HEK293 (cell line): ENCODE measurements around the gene LARP1.
A peak's percentile ranks its signal among the peaks of the same experiment; 100 is the strongest.

Experiments
- CTCF ChIA-PET: fragments of 350-600 bp; formaldehyde crosslinking; extraction: SDS; loops from one replicate; lab custom pipeline; 2021; ENCODE audit warnings: antibody characterized with exemption; lab: Yijun Ruan, JAX
- POLR2A ChIA-PET: fragments of 300-600 bp; formaldehyde crosslinking; extraction: SDS; loops from one replicate; lab custom pipeline; 2020; ENCODE audit warnings: antibody characterized with exemption, inconsistent platforms; lab: Yijun Ruan, JAX
- H3K27ac ChIP-seq: fragments of 200-500 bp; sonication (Bioruptor generic); 2 replicates; pipeline ENCODE4 v1.5.1; 2014; ENCODE audit warnings: low read depth, low read length, control low read depth, inconsistent platforms; ENCODE audit errors: extremely low read depth
- H3K36me3 ChIP-seq, 2 experiments: fragments of 200-500 bp in 1 of 2; sonication (Bioruptor generic) in 1 of 2; 1 replicate in 1 of 2; 2 replicates in 1 of 2; pipeline ENCODE4 v1.5.1; 2014 to 2017; ENCODE audit warnings: inconsistent platforms in 2 of 2, low read length in 2 of 2; ENCODE audit not compliant: control insufficient read depth in 2 of 2, insufficient read depth in 1 of 2
- H3K4me1 ChIP-seq: fragments of 200-500 bp; sonication (Bioruptor generic); 2 replicates; pipeline ENCODE4 v1.5.1; 2014; ENCODE audit warnings: mild to moderate bottlenecking, low read length, inconsistent platforms; ENCODE audit not compliant: control insufficient read depth, insufficient read depth
- H3K4me3 ChIP-seq: 2 replicates; pipeline ENCODE4 v1.5.1; 2011; ENCODE audit warnings: low read depth, mild to moderate bottlenecking, control low read depth, low read length, moderate library complexity
- H3K9me3 ChIP-seq: fragments of 200-500 bp; sonication (Bioruptor generic); 2 replicates; pipeline ENCODE4 v1.5.1; 2014; ENCODE audit warnings: low read depth, low read length, inconsistent platforms; ENCODE audit not compliant: control insufficient read depth, insufficient read depth
- ZNF146 ChIP-seq: fragments of 450-650 bp; formaldehyde crosslinking; IDR thresholded peaks from 2 replicates; pipeline ENCODE4 v1.5.1; 2016; ENCODE audit warnings: missing biosample characterization, missing genetic modification characterization
- ZNF391 ChIP-seq: fragments of 450-650 bp; formaldehyde crosslinking; IDR thresholded peaks from 2 replicates; pipeline ENCODE4 v1.5.1; 2016; ENCODE audit warnings: low read depth, missing biosample characterization, missing genetic modification characterization, borderline replicate concordance
- ZNF768 ChIP-seq: fragments of 450-650 bp; formaldehyde crosslinking; IDR thresholded peaks from 2 replicates; pipeline ENCODE4 v1.5.1; 2018; ENCODE audit warnings: missing biosample characterization, mild to moderate bottlenecking, missing genetic modification characterization
- ZNF777 ChIP-seq: fragments of 450-650 bp; formaldehyde crosslinking; IDR thresholded peaks from 2 replicates; pipeline ENCODE4 v1.5.1; 2017; ENCODE audit warnings: missing biosample characterization, missing genetic modification characterization, borderline replicate concordance
- ZSCAN18 ChIP-seq: fragments of 450-650 bp; formaldehyde crosslinking; IDR thresholded peaks from 2 replicates; pipeline ENCODE4 v1.5.1; 2016; ENCODE audit warnings: missing biosample characterization, missing genetic modification characterization
- TF ChIP-seq, protein P1 (sequence below): fragments of 450-650 bp; formaldehyde crosslinking; IDR thresholded peaks from 2 replicates; pipeline ENCODE4 v1.5.1; 2016; ENCODE audit warnings: missing biosample characterization, missing genetic modification characterization
- TF ChIP-seq, protein P2 (sequence below): fragments of 450-650 bp; formaldehyde crosslinking; IDR thresholded peaks from 2 replicates; pipeline ENCODE4 v1.5.1; 2016; ENCODE audit warnings: missing biosample characterization, missing genetic modification characterization
- TF ChIP-seq, protein P3 (sequence below): fragments of 450-650 bp; formaldehyde crosslinking; IDR thresholded peaks from 2 replicates; pipeline ENCODE4 v1.5.1; 2016; ENCODE audit warnings: missing biosample characterization, missing genetic modification characterization

The LARP1 gene

DNA sequence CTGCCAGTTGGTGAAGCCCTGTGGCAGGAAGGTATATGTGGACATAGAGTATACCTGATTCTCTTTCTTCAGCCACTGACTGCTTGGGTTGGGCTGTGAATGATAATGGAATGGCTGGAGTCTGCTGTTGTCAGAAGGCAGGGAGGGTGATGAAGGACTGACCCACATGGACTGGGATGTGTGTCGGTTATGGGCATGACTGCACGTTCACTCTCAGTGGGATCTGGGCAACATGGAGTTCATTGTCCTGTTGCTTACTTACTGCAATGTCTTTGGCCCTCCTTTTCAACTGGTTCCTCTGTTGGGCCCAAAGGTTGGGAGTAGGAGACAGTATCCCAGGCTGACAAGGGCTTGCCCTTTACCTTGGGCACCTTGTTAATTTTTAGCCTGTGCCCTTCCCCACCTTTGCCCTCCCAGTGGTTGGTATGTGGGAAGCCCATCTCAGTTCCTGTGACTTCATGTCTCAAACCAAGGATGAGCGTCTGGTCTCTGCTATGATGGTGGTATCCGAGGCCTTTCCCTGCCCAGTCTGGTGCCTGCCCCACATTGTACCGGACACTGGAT lies 60.6 kb downstream of the LARP1 start (continued):
- TF ChIP-seq, protein P1, sequence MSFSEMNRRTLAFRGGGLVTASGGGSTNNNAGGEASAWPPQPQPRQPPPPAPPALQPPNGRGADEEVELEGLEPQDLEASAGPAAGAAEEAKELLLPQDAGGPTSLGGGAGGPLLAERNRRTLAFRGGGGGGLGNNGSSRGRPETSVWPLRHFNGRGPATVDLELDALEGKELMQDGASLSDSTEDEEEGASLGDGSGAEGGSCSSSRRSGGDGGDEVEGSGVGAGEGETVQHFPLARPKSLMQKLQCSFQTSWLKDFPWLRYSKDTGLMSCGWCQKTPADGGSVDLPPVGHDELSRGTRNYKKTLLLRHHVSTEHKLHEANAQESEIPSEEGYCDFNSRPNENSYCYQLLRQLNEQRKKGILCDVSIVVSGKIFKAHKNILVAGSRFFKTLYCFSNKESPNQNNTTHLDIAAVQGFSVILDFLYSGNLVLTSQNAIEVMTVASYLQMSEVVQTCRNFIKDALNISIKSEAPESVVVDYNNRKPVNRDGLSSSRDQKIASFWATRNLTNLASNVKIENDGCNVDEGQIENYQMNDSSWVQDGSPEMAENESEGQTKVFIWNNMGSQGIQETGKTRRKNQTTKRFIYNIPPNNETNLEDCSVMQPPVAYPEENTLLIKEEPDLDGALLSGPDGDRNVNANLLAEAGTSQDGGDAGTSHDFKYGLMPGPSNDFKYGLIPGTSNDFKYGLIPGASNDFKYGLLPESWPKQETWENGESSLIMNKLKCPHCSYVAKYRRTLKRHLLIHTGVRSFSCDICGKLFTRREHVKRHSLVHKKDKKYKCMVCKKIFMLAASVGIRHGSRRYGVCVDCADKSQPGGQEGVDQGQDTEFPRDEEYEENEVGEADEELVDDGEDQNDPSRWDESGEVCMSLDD (tag by site-specific recombination) = no peak
- TF ChIP-seq, protein P2, sequence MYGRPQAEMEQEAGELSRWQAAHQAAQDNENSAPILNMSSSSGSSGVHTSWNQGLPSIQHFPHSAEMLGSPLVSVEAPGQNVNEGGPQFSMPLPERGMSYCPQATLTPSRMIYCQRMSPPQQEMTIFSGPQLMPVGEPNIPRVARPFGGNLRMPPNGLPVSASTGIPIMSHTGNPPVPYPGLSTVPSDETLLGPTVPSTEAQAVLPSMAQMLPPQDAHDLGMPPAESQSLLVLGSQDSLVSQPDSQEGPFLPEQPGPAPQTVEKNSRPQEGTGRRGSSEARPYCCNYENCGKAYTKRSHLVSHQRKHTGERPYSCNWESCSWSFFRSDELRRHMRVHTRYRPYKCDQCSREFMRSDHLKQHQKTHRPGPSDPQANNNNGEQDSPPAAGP (tag by site-specific recombination) = no peak

- no peaks in the 10 kb centered on the region for H3K4me1 ChIP-seq
- TF ChIP-seq ZNF146 (tag by site-specific recombination) (no peak), ZNF768 (tag by site-specific recombination) (no peak), ZNF777 (tag by site-specific recombination) (no peak), ZNF391 (tag by site-specific recombination) (no peak)
- TF ChIP-seq, all 188 proteins: peak for 0
- H3K36me3 ChIP-seq = peaks cover 32 to 93% of the 10 kb centered on the region in 2 experiments
- POLR2A ChIA-PET = no interaction called here
- no peak overlapping the region for H3K27ac ChIP-seq
- no peaks in the 10 kb centered on the region for H3K9me3 ChIP-seq
- H3K4me3 ChIP-seq = no peak overlapping the region
- CTCF ChIA-PET = no interaction called here
Measured at GRCh38 chr5:154816891-154817492, 61.8 kb downstream of the LARP1 start.

DNA sequence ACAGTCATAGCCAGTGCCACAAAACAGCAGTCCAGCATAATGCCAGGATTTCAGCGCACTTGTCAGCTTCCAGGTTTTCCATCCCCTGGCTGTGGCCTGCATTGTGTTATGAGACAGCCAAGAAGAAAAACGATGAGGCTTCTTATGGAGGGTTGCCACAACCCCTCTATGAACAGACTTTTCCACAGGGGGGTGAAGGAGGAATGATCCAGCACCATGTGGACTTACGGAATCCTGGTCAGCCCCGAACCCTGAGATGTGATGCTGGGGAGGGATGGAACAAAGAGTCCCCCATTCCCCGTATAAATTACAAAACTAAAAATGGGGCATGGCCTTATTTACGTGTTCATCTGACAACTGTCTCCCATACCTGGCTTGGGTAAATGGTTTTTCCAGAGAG lies 62.6 kb downstream of the LARP1 start:
- ChIA-PET CTCF (no interaction called here), POLR2A (no interaction called here)
- no peak overlapping the region for H3K27ac ChIP-seq
- H3K36me3 ChIP-seq = peaks cover 28 to 94% of the 10 kb centered on the region in 2 experiments
- no peaks in the 10 kb centered on the region for H3K4me1 ChIP-seq
- H3K9me3 ChIP-seq = no peaks in the 10 kb centered on the region
- no peak overlapping the region for H3K4me3 ChIP-seq
- no peak for TF ChIP-seq ZSCAN18 (tag by site-specific recombination)
- TF ChIP-seq, protein P3, sequence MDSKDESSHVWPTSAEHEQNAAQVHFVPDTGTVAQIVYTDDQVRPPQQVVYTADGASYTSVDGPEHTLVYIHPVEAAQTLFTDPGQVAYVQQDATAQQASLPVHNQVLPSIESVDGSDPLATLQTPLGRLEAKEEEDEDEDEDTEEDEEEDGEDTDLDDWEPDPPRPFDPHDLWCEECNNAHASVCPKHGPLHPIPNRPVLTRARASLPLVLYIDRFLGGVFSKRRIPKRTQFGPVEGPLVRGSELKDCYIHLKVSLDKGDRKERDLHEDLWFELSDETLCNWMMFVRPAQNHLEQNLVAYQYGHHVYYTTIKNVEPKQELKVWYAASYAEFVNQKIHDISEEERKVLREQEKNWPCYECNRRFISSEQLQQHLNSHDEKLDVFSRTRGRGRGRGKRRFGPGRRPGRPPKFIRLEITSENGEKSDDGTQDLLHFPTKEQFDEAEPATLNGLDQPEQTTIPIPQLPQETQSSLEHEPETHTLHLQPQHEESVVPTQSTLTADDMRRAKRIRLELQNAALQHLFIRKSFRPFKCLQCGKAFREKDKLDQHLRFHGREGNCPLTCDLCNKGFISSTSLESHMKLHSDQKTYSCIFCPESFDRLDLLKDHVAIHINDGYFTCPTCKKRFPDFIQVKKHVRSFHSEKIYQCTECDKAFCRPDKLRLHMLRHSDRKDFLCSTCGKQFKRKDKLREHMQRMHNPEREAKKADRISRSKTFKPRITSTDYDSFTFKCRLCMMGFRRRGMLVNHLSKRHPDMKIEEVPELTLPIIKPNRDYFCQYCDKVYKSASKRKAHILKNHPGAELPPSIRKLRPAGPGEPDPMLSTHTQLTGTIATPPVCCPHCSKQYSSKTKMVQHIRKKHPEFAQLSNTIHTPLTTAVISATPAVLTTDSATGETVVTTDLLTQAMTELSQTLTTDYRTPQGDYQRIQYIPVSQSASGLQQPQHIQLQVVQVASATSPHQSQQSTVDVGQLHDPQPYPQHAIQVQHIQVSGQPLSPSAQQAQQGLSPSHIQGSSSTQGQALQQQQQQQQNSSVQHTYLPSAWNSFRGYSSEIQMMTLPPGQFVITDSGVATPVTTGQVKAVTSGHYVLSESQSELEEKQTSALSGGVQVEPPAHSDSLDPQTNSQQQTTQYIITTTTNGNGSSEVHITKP (tag by site-specific recombination) = 0 out of 2 replicates have a peak, but pooled peaks have one; percentile 26
